Neural progenitor cell (in vitro differentiated cells): ENCODE data around the gene CELF5. TPM values are rescaled to one million over a fixed set of nuclear protein-coding genes. Genes with fewer than 3 reads are reported as not detected.
"Not testable (repeated sequence)": the region's sequence is repeated elsewhere in the genome, so short reads cannot be mapped to it uniquely, and the experiment has no call there.

Experiments used
- DNase-seq: peaks from one replicate; pipeline ENCODE4 v3.0.0-alpha.2; 2016; ENCODE audit warnings: low spot score
- H2AFZ ChIP-seq: fragments of 200-600 bp; sonication (generic); replicated peaks from 2 replicates; pipeline ENCODE4 v1.6.1; 2016; ENCODE audit warnings: antibody characterized with exemption
- H3F3A ChIP-seq: fragments of 200-600 bp; sonication (generic); 2 replicates; pipeline ENCODE4 v1.6.1; 2016; ENCODE audit warnings: antibody characterized with exemption, low read depth
- H3K27ac ChIP-seq: fragments of 200-600 bp; sonication (generic); 2 replicates; pipeline ENCODE4 v1.5.1; 2016; ENCODE audit warnings: mild to moderate bottlenecking
- H3K27me3 ChIP-seq: fragments of 200-600 bp; sonication (generic); 2 replicates; pipeline ENCODE4 v1.6.1; 2016; ENCODE audit warnings: mild to moderate bottlenecking, moderate library complexity
- H3K36me3 ChIP-seq: fragments of 200-600 bp; sonication (generic); 2 replicates; pipeline ENCODE4 v1.5.1; 2016
- H3K4me1 ChIP-seq: fragments of 200-600 bp; sonication (generic); 2 replicates; pipeline ENCODE4 v1.6.1; 2016; ENCODE audit warnings: mixed run types
- H3K4me2 ChIP-seq: fragments of 200-600 bp; sonication (generic); 2 replicates; pipeline ENCODE4 v1.6.1; 2016
- H3K4me3 ChIP-seq: fragments of 200-600 bp; sonication (generic); 2 replicates; pipeline ENCODE4 v1.5.1; 2016
- H3K79me2 ChIP-seq: fragments of 200-600 bp; sonication (generic); 2 replicates; pipeline ENCODE4 v1.6.1; 2016; ENCODE audit warnings: low read depth
- H3K9ac ChIP-seq: fragments of 200-600 bp; sonication (generic); 2 replicates; pipeline ENCODE4 v1.6.1; 2016
- H3K9me3 ChIP-seq: fragments of 200-600 bp; sonication (generic); 2 replicates; pipeline ENCODE4 v1.5.1; 2016; ENCODE audit warnings: low read depth
- H4K20me1 ChIP-seq: fragments of 200-600 bp; sonication (generic); 2 replicates; pipeline ENCODE4 v1.6.1; 2016; ENCODE audit warnings: low read depth
- H3K27ac Mint-ChIP-seq: 3 replicates; pipeline ENCODE4 v1.8.0; 2021; ENCODE audit warnings: mixed read lengths
- H3K27me3 Mint-ChIP-seq: 2 replicates; pipeline ENCODE4 v1.8.0; 2022; ENCODE audit warnings: low read depth, mild to moderate bottlenecking, inconsistent platforms, moderate library complexity, mixed read lengths; ENCODE audit not compliant: insufficient read depth
- H3K36me3 Mint-ChIP-seq: 3 replicates; pipeline ENCODE4 v1.8.0; 2021; ENCODE audit warnings: mixed read lengths
- H3K4me1 Mint-ChIP-seq: 3 replicates; pipeline ENCODE4 v1.8.0; 2021; ENCODE audit warnings: mixed read lengths
- H3K4me3 Mint-ChIP-seq: 3 replicates; pipeline ENCODE4 v1.8.0; 2021; ENCODE audit warnings: mild to moderate bottlenecking, moderate library complexity, mixed read lengths
- H3K9me3 Mint-ChIP-seq: 3 replicates; pipeline ENCODE4 v1.8.0; 2020; ENCODE audit warnings: mixed read lengths
- EZH2 ChIP-seq: fragments of 200-600 bp; sonication (generic); IDR thresholded peaks from 2 replicates; pipeline ENCODE4 v1.6.1; 2017; ENCODE audit warnings: antibody characterized with exemption, mild to moderate bottlenecking, moderate library complexity
- EZH2phosphoT487 ChIP-seq: fragments of 200-600 bp; sonication (generic); IDR thresholded peaks from 2 replicates; pipeline ENCODE4 v1.6.1; 2017; ENCODE audit warnings: antibody characterized with exemption
- total RNA-seq: library from RNA; depleted of rRNA; stranded (reverse); fragments of >200 nt; gene quantifications from 2 replicates; pipeline ENCODE4 v1.2.3, GENCODE V29; 2015; ENCODE audit warnings: low replicate concordance
- TF ChIP-seq, protein P1 (sequence below): fragments of 200-600 bp; sonication (generic); IDR thresholded peaks from 2 replicates; pipeline ENCODE4 v1.5.1; 2017; ENCODE audit warnings: antibody characterized with exemption, mild to moderate bottlenecking

CELF5 gene
- total RNA-seq, 1 donor from 2014 or later, result 7.9 TPM

DNA sequence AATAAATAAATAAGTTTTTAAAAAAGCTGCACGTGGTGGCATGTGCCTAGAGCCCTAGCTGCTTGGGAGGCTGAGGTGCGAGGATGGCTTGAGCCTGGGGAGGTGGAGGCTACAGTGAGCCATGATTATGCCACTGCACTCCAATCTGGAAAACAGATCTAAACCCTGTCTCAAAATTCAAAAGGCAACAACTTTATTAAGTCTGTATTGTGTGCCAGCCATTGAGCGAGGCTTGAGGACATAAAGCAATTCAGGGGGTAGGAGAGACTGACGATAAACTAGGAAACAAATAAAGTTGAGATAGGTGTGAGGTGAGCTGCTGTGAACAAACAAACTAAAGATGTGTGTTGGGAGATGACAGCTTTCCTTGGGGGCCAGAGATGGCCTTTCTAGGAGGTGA, 8.7 kb downstream of the CELF5 start:
- H3K27ac ChIP-seq, result no peak overlapping the region
- peaks cover 2% of the 10 kb centered on the region for H3F3A ChIP-seq
- TF ChIP-seq, protein P1, sequence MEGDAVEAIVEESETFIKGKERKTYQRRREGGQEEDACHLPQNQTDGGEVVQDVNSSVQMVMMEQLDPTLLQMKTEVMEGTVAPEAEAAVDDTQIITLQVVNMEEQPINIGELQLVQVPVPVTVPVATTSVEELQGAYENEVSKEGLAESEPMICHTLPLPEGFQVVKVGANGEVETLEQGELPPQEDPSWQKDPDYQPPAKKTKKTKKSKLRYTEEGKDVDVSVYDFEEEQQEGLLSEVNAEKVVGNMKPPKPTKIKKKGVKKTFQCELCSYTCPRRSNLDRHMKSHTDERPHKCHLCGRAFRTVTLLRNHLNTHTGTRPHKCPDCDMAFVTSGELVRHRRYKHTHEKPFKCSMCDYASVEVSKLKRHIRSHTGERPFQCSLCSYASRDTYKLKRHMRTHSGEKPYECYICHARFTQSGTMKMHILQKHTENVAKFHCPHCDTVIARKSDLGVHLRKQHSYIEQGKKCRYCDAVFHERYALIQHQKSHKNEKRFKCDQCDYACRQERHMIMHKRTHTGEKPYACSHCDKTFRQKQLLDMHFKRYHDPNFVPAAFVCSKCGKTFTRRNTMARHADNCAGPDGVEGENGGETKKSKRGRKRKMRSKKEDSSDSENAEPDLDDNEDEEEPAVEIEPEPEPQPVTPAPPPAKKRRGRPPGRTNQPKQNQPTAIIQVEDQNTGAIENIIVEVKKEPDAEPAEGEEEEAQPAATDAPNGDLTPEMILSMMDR, result no peak
- no peak overlapping the region for H3K9ac ChIP-seq
- H4K20me1 ChIP-seq, result peaks cover 45% of the 10 kb centered on the region
- Mint-ChIP-seq H3K9me3 (no peaks in the 10 kb centered on the region), H3K27me3 (peaks cover 2% of the 10 kb centered on the region), H3K27ac (no peak overlapping the region), H3K4me1 (peaks cover 3% of the 10 kb centered on the region), H3K4me3 (no peak overlapping the region), H3K36me3 (peaks cover 3% of the 10 kb centered on the region)
- H3K79me2 ChIP-seq, result no peaks in the 10 kb centered on the region
- no peaks in the 10 kb centered on the region for H3K27me3 ChIP-seq
- H3K4me1 ChIP-seq, result peaks cover 2% of the 10 kb centered on the region
- H3K9me3 ChIP-seq, result no peaks in the 10 kb centered on the region
- DNase-seq, result no peak
- H3K4me2 ChIP-seq, result no peak overlapping the region
- no peak overlapping the region for H3K4me3 ChIP-seq
- no peak overlapping the region for H2AFZ ChIP-seq
- H3K36me3 ChIP-seq, result no peaks in the 10 kb centered on the region

DNA sequence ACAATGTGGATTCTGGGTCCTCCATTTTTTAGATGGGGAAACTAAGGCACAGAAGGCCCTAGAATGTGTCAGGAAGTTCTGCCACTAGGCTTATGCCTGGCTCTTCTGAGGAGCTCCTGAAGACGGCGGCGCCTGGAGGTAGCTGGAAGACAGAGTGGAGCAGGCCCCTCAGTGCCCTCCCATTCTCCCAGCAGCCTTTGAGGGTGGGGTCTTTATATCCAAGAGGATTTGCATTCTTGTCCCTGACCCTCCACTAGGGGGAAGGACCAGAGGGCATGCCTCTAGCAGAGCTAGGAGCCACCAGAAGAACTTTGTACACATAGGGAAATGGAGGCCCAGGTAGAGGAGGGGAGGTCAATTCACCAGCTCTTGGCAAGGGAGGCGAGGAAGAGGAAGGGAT, 9.4 kb downstream of the CELF5 start:
- H3K4me1 ChIP-seq, result no peaks in the 10 kb centered on the region
- H3K79me2 ChIP-seq, result no peaks in the 10 kb centered on the region
- TF ChIP-seq, protein P1, result peak; percentile 22
- TF ChIP-seq EZH2phosphoT487 (no peak), EZH2 (no peak)
- peaks cover 3% of the 10 kb centered on the region for H3K4me1 Mint-ChIP-seq
- no peak overlapping the region for H2AFZ ChIP-seq
- H3K4me2 ChIP-seq, result no peak overlapping the region
- H3F3A ChIP-seq, result no peaks in the 10 kb centered on the region
- DNase-seq, result peak; percentile 36
- no peak overlapping the region for H3K27ac ChIP-seq
- no peak overlapping the region for H3K9ac ChIP-seq
- H4K20me1 ChIP-seq, result peaks cover 37% of the 10 kb centered on the region
- peaks cover 2% of the 10 kb centered on the region for H3K27me3 Mint-ChIP-seq
- H3K27ac Mint-ChIP-seq, result no peak overlapping the region
- H3K36me3 Mint-ChIP-seq, result peaks cover 3% of the 10 kb centered on the region
- H3K36me3 ChIP-seq, result no peaks in the 10 kb centered on the region
- no peak overlapping the region for H3K4me3 Mint-ChIP-seq
- H3K9me3 Mint-ChIP-seq, result no peaks in the 10 kb centered on the region
- H3K4me3 ChIP-seq, result no peak overlapping the region
- H3K9me3 ChIP-seq, result no peaks in the 10 kb centered on the region
- no peaks in the 10 kb centered on the region for H3K27me3 ChIP-seq

DNA sequence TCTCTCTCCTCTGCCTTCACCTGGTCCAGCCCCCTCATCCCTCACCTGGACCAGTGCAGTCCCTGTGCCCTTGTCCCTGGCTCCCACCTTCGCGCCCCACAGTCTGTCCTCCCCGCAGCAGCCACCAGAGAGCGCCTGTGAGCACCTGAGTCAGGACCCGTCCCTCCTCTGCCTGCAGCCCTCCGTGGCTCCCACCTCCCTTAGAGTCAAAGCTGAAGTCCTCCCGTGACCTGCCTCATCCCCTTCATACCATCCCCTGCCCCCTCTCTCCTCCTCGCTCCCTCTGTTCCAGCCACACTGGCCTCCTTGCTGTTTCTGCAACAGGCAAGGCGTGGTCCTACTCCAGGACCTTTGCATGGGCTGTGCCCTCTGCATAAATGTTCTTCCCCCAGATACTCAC, 10.3 kb downstream of the CELF5 start:
- Mint-ChIP-seq H3K4me1 (no peaks in the 10 kb centered on the region), H3K27me3 (peaks cover 4% of the 10 kb centered on the region), H3K9me3 (no peaks in the 10 kb centered on the region), H3K27ac (no peak overlapping the region), H3K4me3 (no peak overlapping the region), H3K36me3 (no peaks in the 10 kb centered on the region)
- no peak overlapping the region for H3K4me3 ChIP-seq
- TF ChIP-seq, protein P1, result peak; percentile 43
- no peak for TF ChIP-seq EZH2
- H3K36me3 ChIP-seq, result no peaks in the 10 kb centered on the region
- H3K27me3 ChIP-seq, result no peaks in the 10 kb centered on the region
- no peaks in the 10 kb centered on the region for H3K9me3 ChIP-seq
- H2AFZ ChIP-seq, result no peak overlapping the region
- H3K4me2 ChIP-seq, result no peak overlapping the region
- H4K20me1 ChIP-seq, result peaks cover 28% of the 10 kb centered on the region
- no peaks in the 10 kb centered on the region for H3K4me1 ChIP-seq
- H3K9ac ChIP-seq, result no peak overlapping the region
- no peaks in the 10 kb centered on the region for H3F3A ChIP-seq
- no peak overlapping the region for H3K27ac ChIP-seq
- no peaks in the 10 kb centered on the region for H3K79me2 ChIP-seq
- no peak for DNase-seq

DNA sequence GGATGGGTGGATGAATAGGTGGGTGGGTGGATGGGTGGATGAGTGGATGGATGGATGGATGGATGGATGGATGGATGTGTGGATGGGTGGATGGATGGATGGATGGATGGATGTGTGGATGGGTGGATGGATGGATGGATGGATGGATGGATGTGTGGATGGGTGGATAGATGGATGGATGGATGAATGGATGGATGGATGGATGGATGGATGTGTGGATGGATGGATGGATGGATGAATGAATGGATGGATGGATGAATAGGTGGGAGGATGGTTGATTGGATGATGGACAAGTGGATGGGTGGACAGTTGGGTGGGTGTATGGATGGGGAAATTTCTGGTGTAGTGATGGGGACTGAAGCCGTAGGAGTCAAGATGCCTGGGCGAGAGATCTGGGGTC, 11.1 kb downstream of the CELF5 start:
- not testable (repeated sequence) for H3F3A ChIP-seq, H3K9me3 Mint-ChIP-seq, DNase-seq, H3K4me3 Mint-ChIP-seq, H3K4me2 ChIP-seq, H3K9me3 ChIP-seq, H3K4me1 Mint-ChIP-seq, H3K4me1 ChIP-seq, H3K27ac Mint-ChIP-seq, H3K27me3 ChIP-seq, H3K79me2 ChIP-seq, H3K27ac ChIP-seq, H3K27me3 Mint-ChIP-seq, H2AFZ ChIP-seq, H3K4me3 ChIP-seq, H3K9ac ChIP-seq, H3K36me3 Mint-ChIP-seq, H3K36me3 ChIP-seq
- H4K20me1 ChIP-seq, result peaks cover 25% of the 10 kb centered on the region
